ENCODE measurements around the gene UVRAG. TPM values are rescaled to one million over a fixed set of nuclear protein-coding genes. Genes with fewer than 3 reads are reported as not detected.

UVRAG gene
- total RNA-seq, 2 donors from 2014 or later = 10.9 to 31.0 TPM

DNA sequence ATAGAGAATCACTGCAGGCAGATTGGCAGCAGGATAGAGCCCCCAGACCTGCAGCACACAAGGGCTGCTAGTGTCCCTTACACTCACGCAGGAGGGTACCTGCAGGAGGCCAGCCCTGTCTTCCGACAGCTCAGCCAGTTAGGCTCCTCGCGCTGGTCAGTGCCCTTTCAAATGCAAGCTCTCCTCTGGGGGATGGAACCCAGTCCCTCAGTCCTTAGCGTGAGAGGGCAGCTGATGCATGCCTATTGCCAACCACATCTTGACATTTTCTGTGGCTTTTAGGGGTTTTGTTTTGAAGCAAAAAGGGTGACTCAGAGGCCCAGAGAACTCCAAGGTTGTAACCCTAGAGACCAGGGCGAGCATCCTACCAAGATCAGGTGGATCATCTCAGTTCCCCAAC lies 351.3 kb downstream of the UVRAG start:
- intact Hi-C loops (cut with DNase I) = no loop called here
- no peak for ATAC-seq
- TF ChIP-seq POLR2A (IDR thresholded peaks at IDR 0.05) = no peak
- TF ChIP-seq, protein P1, sequence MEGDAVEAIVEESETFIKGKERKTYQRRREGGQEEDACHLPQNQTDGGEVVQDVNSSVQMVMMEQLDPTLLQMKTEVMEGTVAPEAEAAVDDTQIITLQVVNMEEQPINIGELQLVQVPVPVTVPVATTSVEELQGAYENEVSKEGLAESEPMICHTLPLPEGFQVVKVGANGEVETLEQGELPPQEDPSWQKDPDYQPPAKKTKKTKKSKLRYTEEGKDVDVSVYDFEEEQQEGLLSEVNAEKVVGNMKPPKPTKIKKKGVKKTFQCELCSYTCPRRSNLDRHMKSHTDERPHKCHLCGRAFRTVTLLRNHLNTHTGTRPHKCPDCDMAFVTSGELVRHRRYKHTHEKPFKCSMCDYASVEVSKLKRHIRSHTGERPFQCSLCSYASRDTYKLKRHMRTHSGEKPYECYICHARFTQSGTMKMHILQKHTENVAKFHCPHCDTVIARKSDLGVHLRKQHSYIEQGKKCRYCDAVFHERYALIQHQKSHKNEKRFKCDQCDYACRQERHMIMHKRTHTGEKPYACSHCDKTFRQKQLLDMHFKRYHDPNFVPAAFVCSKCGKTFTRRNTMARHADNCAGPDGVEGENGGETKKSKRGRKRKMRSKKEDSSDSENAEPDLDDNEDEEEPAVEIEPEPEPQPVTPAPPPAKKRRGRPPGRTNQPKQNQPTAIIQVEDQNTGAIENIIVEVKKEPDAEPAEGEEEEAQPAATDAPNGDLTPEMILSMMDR (IDR thresholded peaks at IDR 0.05) = no peak
- Histone ChIP-seq H3K4me1 (peaks cover 13% of the 10 kb centered on the region), H3K9me3 (no peaks in the 10 kb centered on the region), H3K27ac (no peak overlapping the region), H3K36me3 (replicated peaks in 1 of 2; ENCODE audit: insufficient read depth in 1 of 2, low read depth in 2 of 2) (no peaks in the 10 kb centered on the region), H3K4me3 (no peak overlapping the region), H3K27me3 (no peaks in the 10 kb centered on the region)
- 86 to 94% methylated on average over 6 of the region's 6 CpGs for WGBS, 2 donors
- DNase-seq = no peak

DNA sequence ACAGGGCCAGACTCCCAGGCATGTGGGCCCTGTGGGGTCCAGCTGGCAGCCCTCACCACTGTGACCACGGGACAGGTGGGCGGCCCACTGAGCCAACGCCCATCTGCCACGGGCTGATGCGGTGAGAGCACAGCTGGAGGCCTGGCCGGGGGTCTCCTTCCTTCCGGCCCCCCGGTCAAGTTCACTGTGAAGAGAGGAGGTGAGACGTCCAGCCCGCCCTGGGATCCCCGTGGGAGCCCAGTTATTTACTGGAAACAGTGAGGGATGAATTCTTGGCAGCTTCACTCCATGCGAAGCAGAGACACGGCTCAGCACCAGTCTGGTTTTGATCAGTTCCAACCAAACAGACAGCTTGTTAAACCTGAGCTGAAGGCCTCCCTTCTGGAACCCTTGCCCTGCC lies 352.6 kb downstream of the UVRAG start:
- intact Hi-C loops (cut with DNase I) = no loop called here
- WGBS, 2 donors = 80 to 83% methylated on average over 8 to 13 of the region's 13 CpGs
- Histone ChIP-seq H3K27ac (no peak overlapping the region), H3K9me3 (no peaks in the 10 kb centered on the region), H3K36me3 (replicated peaks in 1 of 2; ENCODE audit: insufficient read depth in 1 of 2, low read depth in 2 of 2) (no peaks in the 10 kb centered on the region), H3K27me3 (no peaks in the 10 kb centered on the region), H3K4me3 (no peak overlapping the region), H3K4me1 (peaks cover under 1% of the 10 kb centered on the region)
- no peak for DNase-seq
- ATAC-seq = no peak
- no peak for TF ChIP-seq POLR2A (IDR thresholded peaks at IDR 0.05)
- TF ChIP-seq, protein P1 (IDR thresholded peaks at IDR 0.05) = no peak

DNA sequence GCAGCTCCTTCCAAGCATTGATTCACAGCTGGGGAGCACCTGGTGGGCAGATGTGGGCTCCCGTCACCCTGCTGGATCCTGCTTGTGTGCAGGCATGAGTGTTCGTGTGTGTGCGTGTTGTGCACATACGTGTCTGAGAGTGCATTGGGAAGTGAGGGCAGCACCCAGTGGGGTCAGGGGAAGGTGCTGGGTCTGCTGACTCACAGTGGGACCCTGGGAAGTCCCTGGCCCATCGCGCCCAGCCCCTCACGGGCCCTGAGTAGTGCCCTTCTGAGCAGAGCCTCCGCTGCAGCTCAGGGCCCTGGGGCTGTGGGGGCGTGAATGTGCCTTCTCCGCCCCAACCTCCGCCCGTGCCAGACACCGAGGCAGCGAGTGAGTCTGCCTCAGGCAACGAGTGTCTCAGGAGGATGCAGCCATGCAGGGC lies 354.5 kb downstream of the UVRAG start:
- no peaks in the 10 kb centered on the region for H3K27me3 ChIP-seq
- 82 to 92% methylated on average over 8 to 15 of the region's 15 CpGs for WGBS, 2 donors
- DNase-seq = no peak

DNA sequence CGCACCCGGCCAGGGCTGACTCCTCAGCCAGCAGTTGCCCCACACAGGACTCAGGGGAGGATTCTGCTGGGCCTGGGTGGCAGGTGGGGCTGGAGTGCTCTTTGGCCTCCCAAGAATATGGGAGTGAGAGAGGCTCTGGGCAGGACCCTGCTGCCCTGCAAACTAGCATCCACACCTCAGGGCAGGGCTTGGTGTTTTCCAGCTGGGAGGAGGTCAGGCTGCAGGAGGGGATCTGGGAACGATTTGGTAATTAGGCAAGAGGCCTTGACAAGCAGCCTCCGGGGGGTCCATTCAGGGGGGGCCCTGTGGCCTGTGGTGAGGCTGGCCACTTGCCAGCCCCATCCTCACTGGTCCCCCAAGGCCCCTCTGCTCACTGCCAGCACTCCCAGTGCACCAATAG lies 355.5 kb downstream of the UVRAG start:
- H3K4me1 ChIP-seq = no peaks in the 10 kb centered on the region
- DNase-seq (no peak), ATAC-seq (peak; percentile 30)
- H3K27me3 ChIP-seq = no peaks in the 10 kb centered on the region
- intact Hi-C loops (cut with DNase I) = no loop called here
- no peak overlapping the region for H3K27ac ChIP-seq
- no peak for TF ChIP-seq POLR2A (IDR thresholded peaks at IDR 0.05)
- TF ChIP-seq, protein P1 (IDR thresholded peaks at IDR 0.05) = no peak
- WGBS, 2 donors = 58 to 73% methylated on average over 3 to 4 of the region's 4 CpGs
- H3K4me3 ChIP-seq = no peak overlapping the region
- no peaks in the 10 kb centered on the region for H3K9me3 ChIP-seq
- no peaks in the 10 kb centered on the region for H3K36me3 ChIP-seq (replicated peaks in 1 of 2; ENCODE audit: insufficient read depth in 1 of 2, low read depth in 2 of 2)

More for the DNA sequence above, 354.5 kb downstream of the UVRAG start:
- intact Hi-C loops (cut with DNase I) = no loop called here
- Histone ChIP-seq H3K27ac (no peak overlapping the region), H3K36me3 (replicated peaks in 1 of 2; ENCODE audit: insufficient read depth in 1 of 2, low read depth in 2 of 2) (no peaks in the 10 kb centered on the region), H3K4me3 (no peak overlapping the region), H3K9me3 (no peaks in the 10 kb centered on the region), H3K4me1 (no peaks in the 10 kb centered on the region)
- no peak for ATAC-seq
- no peak for TF ChIP-seq POLR2A (IDR thresholded peaks at IDR 0.05)
- TF ChIP-seq, protein P1 (IDR thresholded peaks at IDR 0.05) = no peak

DNA sequence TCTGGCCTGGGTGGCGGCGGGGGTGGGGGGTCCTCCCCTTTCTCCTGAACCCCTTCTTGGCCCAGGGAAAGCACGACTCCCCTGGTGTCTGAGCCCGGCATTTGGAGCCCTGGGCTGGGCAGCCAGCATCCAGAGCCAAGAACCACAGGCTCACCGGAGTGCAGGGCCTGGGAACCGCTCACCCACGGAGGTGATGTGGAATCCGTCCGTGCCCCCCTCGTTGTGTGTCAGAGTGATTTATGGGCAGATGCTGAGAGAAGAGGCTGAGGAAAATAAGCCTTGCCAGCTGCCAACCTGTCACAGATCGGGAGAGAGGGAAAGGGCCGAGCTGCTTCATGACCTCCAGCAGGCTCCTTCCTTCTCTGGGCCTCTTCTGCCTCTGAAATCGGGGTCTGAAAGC lies 357.6 kb downstream of the UVRAG start:
- intact Hi-C loops (cut with DNase I) = no loop called here
- TF ChIP-seq, protein P1 (IDR thresholded peaks at IDR 0.05) = no peak
- no peak for TF ChIP-seq POLR2A (IDR thresholded peaks at IDR 0.05)
- no peaks in the 10 kb centered on the region for H3K9me3 ChIP-seq
- H3K27ac ChIP-seq = no peak overlapping the region
- WGBS, 2 donors = 15 to 47% methylated on average over 3 to 13 of the region's 13 CpGs
- H3K4me1 ChIP-seq = no peaks in the 10 kb centered on the region
- ATAC-seq = no peak
- H3K4me3 ChIP-seq = no peak overlapping the region
- no peaks in the 10 kb centered on the region for H3K36me3 ChIP-seq (replicated peaks in 1 of 2; ENCODE audit: insufficient read depth in 1 of 2, low read depth in 2 of 2)
- H3K27me3 ChIP-seq = no peaks in the 10 kb centered on the region
- no peak for DNase-seq
